K562 (cell line): ENCODE data around the gene CLSTN2. TPM values are rescaled to one million over a fixed set of nuclear protein-coding genes. Genes with fewer than 3 reads are reported as not detected.

Experiments
- ATAC-seq: fragments of 200-7000 bp; cut with Tn5 transposase; 3 replicates; pipeline ENCODE4 v1.9.1; 2020; ENCODE audit warnings: moderate library complexity
- BruUV-seq: library from RNA; stranded (reverse); fragments of 400-500 nt; replicated peaks from 2 replicates; lab custom pipeline; 2021; lab: Mats Ljungman, UMichigan
- CTCF ChIA-PET: fragments of 300-600 bp; formaldehyde crosslinking; extraction: SDS; loops from one replicate; lab custom pipeline; 2021; ENCODE audit warnings: low intra/inter-chr PET ratio; lab: Yijun Ruan, JAX
- POLR2A ChIA-PET: fragments of 300-600, 350-650 bp; sonication (Branson Sonifier 250); formaldehyde crosslinking; extraction: SDS; loops from one replicate; lab custom pipeline; 2021; ENCODE audit warnings: antibody characterized with exemption, inconsistent platforms; lab: Yijun Ruan, JAX
- DNase-seq, 4 experiments: peaks; one replicate each; pipeline versions ENCODE4 v3.0.0 to v3.0.0-alpha.2; 2011 to 2018; ENCODE audit warnings: low spot score in 3 of 4, mixed read lengths in 3 of 4; ENCODE audit errors: extremely low read depth in 1 of 4
- FAIRE-seq: peaks from 2 replicates; lab custom pipeline; 2011; peaks lifted over from hg19 to GRCh38; lab: Jason Lieb, UNC
- H2AFZ ChIP-seq: 2 replicates; pipeline ENCODE4 v1.6.0; 2011; ENCODE audit warnings: low read depth, low read length, control low read depth, inconsistent platforms
- H3K27ac ChIP-seq: fragments of 200-600 bp; 3 replicates; pipeline ENCODE4 v1.8.0; 2011; ENCODE audit warnings: low read depth, mild to moderate bottlenecking, control low read depth, inconsistent platforms, low read length, moderate library complexity, mixed read lengths; ENCODE audit errors: extremely low read depth
- H3K27me3 ChIP-seq, 2 experiments: fragments of 300-600 bp in 1 of 2; 2 replicates in 1 of 2; 3 replicates in 1 of 2; pipeline versions ENCODE4 v1.6.0 to v1.8.0; 2011; ENCODE audit warnings: inconsistent platforms in 2 of 2, low read length in 2 of 2, mild to moderate bottlenecking in 1 of 2, mixed read lengths in 1 of 2, moderate library complexity in 1 of 2; ENCODE audit not compliant: control insufficient read depth in 2 of 2, insufficient read depth in 2 of 2
- H3K36me3 ChIP-seq: fragments of 300-600 bp; 3 replicates; pipeline ENCODE4 v1.8.0; 2011; ENCODE audit warnings: mild to moderate bottlenecking, low read length, inconsistent platforms; ENCODE audit not compliant: control insufficient read depth, insufficient read depth
- H3K4me1 ChIP-seq, 2 experiments: fragments of 200-600 bp in 1 of 2; replicated peaks in 1 of 2; 2 replicates in 1 of 2; 3 replicates in 1 of 2; pipeline versions ENCODE4 v1.5.1 to v1.8.0; 2011; ENCODE audit warnings: inconsistent platforms in 2 of 2, low read length in 2 of 2, mild to moderate bottlenecking in 1 of 2, mixed read lengths in 1 of 2, moderate library complexity in 1 of 2; ENCODE audit not compliant: control insufficient read depth in 2 of 2, insufficient read depth in 2 of 2
- H3K4me2 ChIP-seq: 2 replicates; pipeline ENCODE4 v1.6.1; 2011; ENCODE audit warnings: low read length, control low read depth, inconsistent platforms, mixed read lengths; ENCODE audit not compliant: insufficient read depth
- H3K4me3 ChIP-seq: fragments of 200-600 bp; sonication (generic), shearing (Covaris generic); 2 replicates; pipeline ENCODE4 v1.5.1; 2016; ENCODE audit warnings: control low read depth, inconsistent platforms
- H3K79me2 ChIP-seq: fragments of 200-600 bp; 3 replicates; pipeline ENCODE4 v1.8.0; 2011; ENCODE audit warnings: low read length, inconsistent platforms; ENCODE audit not compliant: control insufficient read depth, insufficient read depth
- H3K9ac ChIP-seq, 2 experiments: 2 replicates each; pipeline versions ENCODE4 v1.6.0 to v1.6.1; 2011; ENCODE audit warnings: low read depth in 2 of 2, low read length in 2 of 2, control low read depth in 1 of 2, inconsistent platforms in 1 of 2, mild to moderate bottlenecking in 1 of 2, mixed read lengths in 1 of 2; ENCODE audit not compliant: insufficient read depth in 1 of 2
- H3K9me1 ChIP-seq: one replicate; pipeline ENCODE4 v1.6.0; 2011; ENCODE audit warnings: inconsistent platforms, mild to moderate bottlenecking, low read length, moderate library complexity; ENCODE audit not compliant: control insufficient read depth, insufficient read depth
- H3K9me3 ChIP-seq: replicated peaks from 2 replicates; pipeline ENCODE4 v1.5.1; 2011; ENCODE audit warnings: low read depth, low read length, inconsistent platforms; ENCODE audit not compliant: control insufficient read depth, insufficient read depth
- H4K20me1 ChIP-seq: replicated peaks from 2 replicates; pipeline ENCODE4 v1.6.1; 2011; ENCODE audit warnings: low read length, inconsistent platforms, mixed read lengths; ENCODE audit not compliant: control insufficient read depth, insufficient read depth
- ARID2 ChIP-seq: fragments of 450-650 bp; IDR thresholded peaks from 2 replicates; pipeline ENCODE4 v1.6.1; 2017; ENCODE audit warnings: antibody characterized with exemption, mild to moderate bottlenecking
- HNRNPUL1 ChIP-seq: fragments of 200-400 bp; formaldehyde crosslinking; IDR thresholded peaks from 2 replicates; pipeline ENCODE4 v1.6.1; 2017; ENCODE audit warnings: low read length
- RBM22 ChIP-seq: fragments of 200-400 bp; formaldehyde crosslinking; IDR thresholded peaks from 2 replicates; pipeline ENCODE4 v1.6.1; 2018; ENCODE audit warnings: low read length, low read depth; ENCODE audit not compliant: poor library complexity, severe bottlenecking
- RFX5 ChIP-seq: IDR thresholded peaks from 2 replicates; pipeline ENCODE4 v1.6.1; 2011; ENCODE audit warnings: low read depth, mild to moderate bottlenecking, improper control_type of control experiment, low read length
- RNF2 ChIP-seq: sonication (generic); IDR thresholded peaks from 2 replicates; pipeline ENCODE4 v1.6.1; 2016
- ZNF431 ChIP-seq: sonication (generic); formaldehyde crosslinking; IDR thresholded peaks from 2 replicates; pipeline ENCODE4 v1.8.0; 2022; ENCODE audit warnings: mild to moderate bottlenecking, missing genetic modification reagents
- WGBS: fragments of 100-300 bp; shearing (Covaris generic); methylation state at CpG from one replicate; pipeline ENCODE4 v1.1.6; 2016; ENCODE audit warnings: low coverage, mixed read lengths; ENCODE audit not compliant: insufficient coverage; ENCODE audit errors: missing lambda C conversion rate; 5-methylcytosine and 5-hydroxymethylcytosine counted together
- in situ Hi-C: fragments of 300-500 bp; cut with MboI; formaldehyde crosslinking; loops from 4 replicates; pipeline ENCODE4 v1.15.0; 2018; ENCODE audit warnings: inconsistent platforms, mixed read lengths
- intact Hi-C: fragments of 100-400 bp; cut with micrococcal nuclease; formaldehyde crosslinking; loops from 2 replicates; pipeline ENCODE4 v1.14.2; 2022
- polyA plus RNA-seq, 8 experiments: library from polyadenylated mRNA; depleted of rRNA in 4 of 8; stranded (reverse) in 5 of 8; unstranded in 3 of 8; fragments of >200 nt; fragmentation: Nextera tagmentation in 2 of 8; fragmentation: Illumina TruSeq in 1 of 8; extraction: Ambion mirVana in 2 of 8; extraction: Trizol in 1 of 8; gene quantifications; 2 replicates each; pipeline versions ENCODE4 v1.2.1 to v1.2.3, GENCODE V29; 2011 to 2014; ENCODE audit warnings: inconsistent platforms in 1 of 8, missing spikeins in 1 of 8
- total RNA-seq, 7 experiments: library from RNA; depleted of rRNA in 6 of 7; stranded (reverse); fragments of >200 nt in 6 of 7; fragmentation: Illumina TruSeq in 2 of 7; extraction: Trizol in 2 of 7; gene quantifications; 2 replicates each; pipeline versions ENCODE4 v1.2.1 to v1.2.3, GENCODE V29; 2011 to 2021; ENCODE audit warnings: low replicate concordance in 1 of 7
- TF ChIP-seq, protein P1 (sequence below): fragments of 450-650 bp; IDR thresholded peaks from 2 replicates; pipeline ENCODE4 v1.7.0; 2016; ENCODE audit warnings: borderline replicate concordance
- TF ChIP-seq, protein P2 (sequence below): sonication (generic); formaldehyde crosslinking; IDR thresholded peaks from 2 replicates; pipeline ENCODE4 v1.9.0; 2022; ENCODE audit warnings: mild to moderate bottlenecking, missing genetic modification reagents

The CLSTN2 gene
- total and polyA plus RNA-seq, 9 of the 15 experiments (the other 6 are each of a cell fraction or from before 2014, with no cell fraction given), result 0.02 to 0.04 (median 0.04) TPM; not detected in 6

DNA sequence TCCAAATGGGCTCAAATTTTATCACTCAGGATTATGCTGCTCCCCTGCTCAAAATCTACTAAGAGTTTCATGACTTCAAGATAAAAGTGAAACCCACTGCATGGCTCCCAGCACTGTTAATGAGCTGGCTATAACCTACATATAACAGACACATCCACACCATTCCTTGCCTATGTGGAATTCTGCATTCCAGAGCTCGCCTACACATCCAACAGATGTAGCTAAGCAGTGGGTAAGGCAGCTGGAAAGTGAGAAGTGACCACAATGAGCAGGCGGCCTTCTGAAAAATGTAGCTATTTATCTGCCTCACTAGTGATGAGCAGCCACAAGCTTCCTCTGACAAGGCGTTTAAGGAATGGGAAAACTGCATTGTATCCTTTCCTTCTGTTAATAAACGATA, 650.8 kb downstream of the CLSTN2 start:
- H3K36me3 ChIP-seq, result no peaks in the 10 kb centered on the region
- no peaks in the 10 kb centered on the region for H3K4me1 ChIP-seq
- no TSS peak for BruUV-seq
- H3K27ac ChIP-seq, result no peak overlapping the region
- no peak for FAIRE-seq
- in situ Hi-C loops, result no loop called here
- H3K4me3 ChIP-seq, result no peak overlapping the region
- WGBS, result 0% methylated on average over 4 of the region's 4 CpGs
- H3K9ac ChIP-seq, result no peak overlapping the region
- ChIA-PET POLR2A (no interaction called here), CTCF (no interaction called here)
- H3K9me3 ChIP-seq, result no peaks in the 10 kb centered on the region
- no peaks in the 10 kb centered on the region for H3K27me3 ChIP-seq
- no peaks in the 10 kb centered on the region for H3K79me2 ChIP-seq
- no peak overlapping the region for H3K4me2 ChIP-seq
- 0 out of 2 replicates have a peak, but pooled peaks cover 2% of the 10 kb centered on the region for H4K20me1 ChIP-seq
- no peak for ATAC-seq
- H2AFZ ChIP-seq, result no peak overlapping the region
- no peaks in the 10 kb centered on the region for H3K9me1 ChIP-seq
- TF ChIP-seq, protein P1, sequence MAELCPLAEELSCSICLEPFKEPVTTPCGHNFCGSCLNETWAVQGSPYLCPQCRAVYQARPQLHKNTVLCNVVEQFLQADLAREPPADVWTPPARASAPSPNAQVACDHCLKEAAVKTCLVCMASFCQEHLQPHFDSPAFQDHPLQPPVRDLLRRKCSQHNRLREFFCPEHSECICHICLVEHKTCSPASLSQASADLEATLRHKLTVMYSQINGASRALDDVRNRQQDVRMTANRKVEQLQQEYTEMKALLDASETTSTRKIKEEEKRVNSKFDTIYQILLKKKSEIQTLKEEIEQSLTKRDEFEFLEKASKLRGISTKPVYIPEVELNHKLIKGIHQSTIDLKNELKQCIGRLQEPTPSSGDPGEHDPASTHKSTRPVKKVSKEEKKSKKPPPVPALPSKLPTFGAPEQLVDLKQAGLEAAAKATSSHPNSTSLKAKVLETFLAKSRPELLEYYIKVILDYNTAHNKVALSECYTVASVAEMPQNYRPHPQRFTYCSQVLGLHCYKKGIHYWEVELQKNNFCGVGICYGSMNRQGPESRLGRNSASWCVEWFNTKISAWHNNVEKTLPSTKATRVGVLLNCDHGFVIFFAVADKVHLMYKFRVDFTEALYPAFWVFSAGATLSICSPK, result no peak
- TF ChIP-seq ARID2, result no peak
- no peak for TF ChIP-seq RBM22
- TF ChIP-seq, protein P2, sequence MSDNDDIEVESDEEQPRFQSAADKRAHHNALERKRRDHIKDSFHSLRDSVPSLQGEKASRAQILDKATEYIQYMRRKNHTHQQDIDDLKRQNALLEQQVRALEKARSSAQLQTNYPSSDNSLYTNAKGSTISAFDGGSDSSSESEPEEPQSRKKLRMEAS (CRISPR knock-in tag), result no peak
- no peak for TF ChIP-seq RNF2
- TF ChIP-seq ZNF431, result no peak
- TF ChIP-seq RFX5, result no peak
- no peak for TF ChIP-seq HNRNPUL1
- no peak for DNase-seq
- intact Hi-C loops, result no loop called here
